Suprapubic skin (tissue), 4 donors: Measurements from ENCODE around the gene OTULINL. TPM values are rescaled to one million over a fixed set of nuclear protein-coding genes. Genes with fewer than 3 reads are reported as not detected.
A peak's percentile ranks its signal among the peaks of the same experiment; 100 is the strongest.

Source experiments
- DNase-seq, 2 donors: peaks; one replicate each; pipeline ENCODE4 v3.0.0-alpha.2; 2019; ENCODE audit warnings: low spot score in 2 of 2
- H3K27ac ChIP-seq: fragments of 200-600 bp; sonication (generic); one replicate; pipeline ENCODE4 v1.5.1; 2019
- H3K27me3 ChIP-seq: fragments of 200-600 bp; sonication (generic); one replicate; pipeline ENCODE4 v1.5.1; 2019
- H3K36me3 ChIP-seq: fragments of 200-600 bp; sonication (generic); one replicate; pipeline ENCODE4 v1.5.1; 2019
- H3K4me1 ChIP-seq: fragments of 200-600 bp; sonication (generic); one replicate; pipeline ENCODE4 v1.5.1; 2019
- H3K4me3 ChIP-seq: fragments of 200-600 bp; sonication (generic); one replicate; pipeline ENCODE4 v1.5.1; 2019; ENCODE audit warnings: mild to moderate bottlenecking
- H3K9me3 ChIP-seq: fragments of 200-600 bp; sonication (generic); one replicate; pipeline ENCODE4 v1.5.1; 2019
- CTCF ChIP-seq, 2 donors: fragments of 200-600 bp in 1 of 2; fragments of 450-650 bp in 1 of 2; sonication (generic) in 1 of 2; IDR thresholded peaks; one replicate each; pipeline ENCODE4 v1.5.1; 2016 to 2019; ENCODE audit warnings: antibody characterized with exemption in 2 of 2, mild to moderate bottlenecking in 1 of 2, moderate library complexity in 1 of 2
- EP300 ChIP-seq: sonication (generic); formaldehyde crosslinking; IDR thresholded peaks from one replicate; pipeline ENCODE4 v1.6.1; 2017; ENCODE audit warnings: antibody characterized with exemption
- POLR2A ChIP-seq, 2 donors: fragments of 450-650 bp; IDR thresholded peaks; one replicate each; pipeline ENCODE4 v1.6.1; 2017; ENCODE audit warnings: antibody characterized with exemption in 2 of 2, mild to moderate bottlenecking in 2 of 2, moderate library complexity in 2 of 2
- POLR2AphosphoS5 ChIP-seq, 3 donors: sonication (generic); formaldehyde crosslinking; IDR thresholded peaks; one replicate each; pipeline ENCODE4 v1.6.1; 2017; ENCODE audit warnings: antibody characterized with exemption in 3 of 3
- WGBS: methylation state at CpG from one replicate; pipeline ENCODE4 v1.1.5; 2018; 5-methylcytosine and 5-hydroxymethylcytosine counted together
- total RNA-seq, 4 donors: library from RNA; depleted of rRNA; stranded (reverse); fragments of >200 nt; gene quantifications; one replicate each; pipeline ENCODE4 v1.1.0, GENCODE V29; 2016

OTULINL gene
- total RNA-seq, 4 donors from 2014 or later = 1.1 to 3.3 (median 2.7) TPM

GRCh38 chr5:14572385-14572784 lies 9.2 kb upstream of the OTULINL start:
- TF ChIP-seq POLR2A (IDR thresholded peaks at IDR 0.05) (no peak), POLR2AphosphoS5 (IDR thresholded peaks at IDR 0.05) (no peak), EP300 (no peak), CTCF (IDR thresholded peaks at IDR 0.05) (no peak)

GRCh38 chr5:14572836-14573235 lies 8.8 kb upstream of the OTULINL start:
- H3K9me3 ChIP-seq = no peaks in the 10 kb centered on the region
- 94% methylated on average over 4 of the region's 4 CpGs for WGBS
- TF ChIP-seq CTCF (IDR thresholded peaks at IDR 0.05) (no peak), EP300 (no peak), POLR2AphosphoS5 (IDR thresholded peaks at IDR 0.05) (no peak), POLR2A (IDR thresholded peaks at IDR 0.05) (no peak)
- no peak for DNase-seq
- H3K4me1 ChIP-seq = no peaks in the 10 kb centered on the region
- H3K4me3 ChIP-seq = no peak overlapping the region
- no peak overlapping the region for H3K27ac ChIP-seq
- no peaks in the 10 kb centered on the region for H3K27me3 ChIP-seq
- H3K36me3 ChIP-seq = no peaks in the 10 kb centered on the region

More at GRCh38 chr5:14572385-14572784, 9.2 kb upstream of the OTULINL start:
- H3K4me1 ChIP-seq = no peaks in the 10 kb centered on the region
- no peak overlapping the region for H3K4me3 ChIP-seq
- no peaks in the 10 kb centered on the region for H3K36me3 ChIP-seq
- H3K27ac ChIP-seq = no peak overlapping the region
- no peak for DNase-seq
- no peaks in the 10 kb centered on the region for H3K9me3 ChIP-seq
- H3K27me3 ChIP-seq = no peaks in the 10 kb centered on the region

GRCh38 chr5:14574096-14574495 lies 7.5 kb upstream of the OTULINL start:
- Histone ChIP-seq H3K9me3 (no peaks in the 10 kb centered on the region), H3K27ac (peak overlapping the region; percentile 18), H3K4me3 (no peak overlapping the region), H3K4me1 (no peaks in the 10 kb centered on the region), H3K36me3 (no peaks in the 10 kb centered on the region), H3K27me3 (no peaks in the 10 kb centered on the region)
- DNase-seq = no peak
- WGBS = 33% methylated on average over 3 of the region's 3 CpGs
- TF ChIP-seq POLR2A (IDR thresholded peaks at IDR 0.05) (no peak), POLR2AphosphoS5 (IDR thresholded peaks at IDR 0.05) (no peak), CTCF (IDR thresholded peaks at IDR 0.05) (no peak)

GRCh38 chr5:14574891-14575508 lies 6.6 kb upstream of the OTULINL start:
- no peaks in the 10 kb centered on the region for H3K27me3 ChIP-seq
- peak in 1 of 2 donors; percentile 63 for DNase-seq
- no peak overlapping the region for H3K27ac ChIP-seq
- WGBS = 93% methylated on average over 2 of the region's 2 CpGs
- no peaks in the 10 kb centered on the region for H3K4me1 ChIP-seq
- H3K4me3 ChIP-seq = no peak overlapping the region
- H3K9me3 ChIP-seq = no peaks in the 10 kb centered on the region
- TF ChIP-seq POLR2AphosphoS5 (IDR thresholded peaks at IDR 0.05) (no peak), EP300 (no peak), POLR2A (IDR thresholded peaks at IDR 0.05) (no peak), CTCF (IDR thresholded peaks at IDR 0.05) (no peak)
- no peaks in the 10 kb centered on the region for H3K36me3 ChIP-seq

- H3K4me1 ChIP-seq = peaks cover 4% of the 10 kb centered on the region
- no peak for DNase-seq
- no peaks in the 10 kb centered on the region for H3K27me3 ChIP-seq
- H3K27ac ChIP-seq = no peak overlapping the region
- WGBS = 87% methylated on average over 7 of the region's 7 CpGs
- no peaks in the 10 kb centered on the region for H3K36me3 ChIP-seq
- TF ChIP-seq POLR2A (IDR thresholded peaks at IDR 0.05) (no peak), POLR2AphosphoS5 (IDR thresholded peaks at IDR 0.05) (no peak), EP300 (no peak), CTCF (IDR thresholded peaks at IDR 0.05) (no peak)
- no peak overlapping the region for H3K4me3 ChIP-seq
- no peaks in the 10 kb centered on the region for H3K9me3 ChIP-seq
Observed at GRCh38 chr5:14576206-14576605, 5.4 kb upstream of the OTULINL start.
